Dedifferentiated amniotic fluid mesenchymal stem cell (primary cell): ENCODE data around the gene ANXA6.
"Not testable (repeated sequence)": the region's sequence is repeated elsewhere in the genome, so short reads cannot be mapped to it uniquely, and the experiment has no call there.

ENCODE experiments used
- DNase-seq: peaks from one replicate; pipeline ENCODE4 v3.0.0-alpha.2; 2016; ENCODE audit errors: extremely low spot score

Gene ANXA6

GRCh38 chr5:151181818-151182523 is 24.4 kb upstream of the ANXA6 start:
- DNase-seq, result no peak

GRCh38 chr5:151180291-151180690 is 22.7 kb upstream of the ANXA6 start:
- DNase-seq, result no peak

- DNase-seq, result no peak
Measured at GRCh38 chr5:151179489-151179840, 21.9 kb upstream of the ANXA6 start.

- no peak for DNase-seq
Measured at GRCh38 chr5:151178777-151179488, 21.4 kb upstream of the ANXA6 start.

- no peak for DNase-seq
Measured at GRCh38 chr5:151178372-151178771, 20.8 kb upstream of the ANXA6 start.

DNA sequence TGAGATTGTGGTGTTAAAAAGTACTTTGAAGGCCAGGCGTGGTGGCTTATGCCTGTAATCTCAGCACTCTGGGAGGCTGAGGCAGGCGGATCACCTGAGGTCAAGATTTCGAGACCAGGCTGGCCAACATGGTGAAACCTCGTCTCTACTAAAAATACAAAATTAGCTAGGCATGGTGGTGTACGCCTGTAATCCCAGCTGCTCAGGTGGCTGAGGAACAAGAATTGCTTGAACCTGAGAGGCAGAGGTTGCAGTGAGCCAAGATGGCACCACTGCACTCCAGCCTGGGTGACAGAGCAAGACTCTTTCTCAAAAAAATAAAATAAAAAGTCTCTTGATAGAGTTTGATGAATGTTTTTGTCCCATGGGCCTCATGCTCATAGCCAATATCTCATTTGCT is 18.7 kb upstream of the ANXA6 start:
- not testable (repeated sequence) for DNase-seq

DNA sequence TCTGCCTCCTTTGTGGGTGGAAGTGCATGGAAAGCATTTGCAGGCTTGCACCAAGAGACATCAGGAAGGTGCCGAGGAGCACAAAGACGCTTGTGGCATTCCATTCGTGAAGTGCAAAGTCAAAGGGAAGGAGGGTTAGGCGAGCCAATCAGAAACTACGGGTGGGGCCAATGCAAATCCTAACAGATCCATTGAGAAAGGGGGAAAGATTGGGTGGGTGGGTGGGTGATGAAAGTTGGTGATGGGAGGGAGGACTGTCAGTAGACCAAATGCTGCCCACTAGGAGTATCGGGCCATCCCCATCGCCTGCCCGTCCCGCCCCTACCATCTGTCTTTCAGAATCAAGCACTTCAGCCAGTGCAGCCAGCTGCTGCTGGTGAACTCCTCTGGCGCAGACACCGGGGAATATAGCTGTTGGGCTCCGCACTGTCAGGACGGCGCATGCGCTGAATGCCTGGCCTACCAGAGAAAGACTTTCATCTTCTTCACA is 17.1 kb upstream of the ANXA6 start:
- no peak for DNase-seq

GRCh38 chr5:151173711-151174611 is 16.4 kb upstream of the ANXA6 start:
- no peak for DNase-seq

DNA sequence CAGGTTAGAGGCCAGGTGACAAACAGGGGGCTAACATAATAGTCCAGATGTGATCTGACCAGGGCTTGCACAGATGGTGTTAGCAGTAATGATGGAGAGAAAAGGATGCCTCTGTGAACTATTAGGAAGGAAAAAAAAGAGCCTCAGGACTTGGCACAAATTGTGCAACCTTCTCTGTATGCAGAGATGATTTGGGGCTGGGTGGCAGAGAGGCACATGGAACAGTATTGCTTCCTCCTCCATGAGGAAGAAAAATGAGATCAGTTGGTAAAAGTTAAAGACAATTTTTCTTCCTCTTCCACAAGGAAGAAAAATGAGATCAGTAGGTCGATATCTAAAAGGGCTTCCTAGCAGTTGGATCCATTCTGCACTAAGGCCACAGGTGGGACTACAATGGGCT is 13.9 kb upstream of the ANXA6 start:
- DNase-seq, result no peak

- DNase-seq, result no peak
Measured at GRCh38 chr5:151168602-151169344, 11.2 kb upstream of the ANXA6 start.

DNA sequence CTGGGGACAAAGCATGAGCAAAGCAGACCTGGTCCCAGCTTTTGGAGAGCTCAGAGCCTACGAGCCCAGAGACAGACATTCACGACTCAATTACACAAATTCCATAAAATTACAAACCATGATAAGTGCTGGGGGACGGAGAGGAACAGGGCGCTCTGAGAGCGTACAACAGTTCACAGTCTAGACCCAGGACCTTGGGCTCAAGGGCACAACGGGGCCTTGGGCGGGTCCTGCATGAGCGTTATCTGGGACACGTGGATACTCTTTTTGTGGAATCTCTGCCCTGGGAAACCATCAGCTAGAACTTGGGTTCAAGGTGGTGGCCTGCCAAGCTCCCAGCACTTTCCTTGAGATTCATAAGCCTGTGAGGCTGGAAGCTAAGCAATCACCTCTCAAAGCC is 9.4 kb upstream of the ANXA6 start:
- no peak for DNase-seq

DNA sequence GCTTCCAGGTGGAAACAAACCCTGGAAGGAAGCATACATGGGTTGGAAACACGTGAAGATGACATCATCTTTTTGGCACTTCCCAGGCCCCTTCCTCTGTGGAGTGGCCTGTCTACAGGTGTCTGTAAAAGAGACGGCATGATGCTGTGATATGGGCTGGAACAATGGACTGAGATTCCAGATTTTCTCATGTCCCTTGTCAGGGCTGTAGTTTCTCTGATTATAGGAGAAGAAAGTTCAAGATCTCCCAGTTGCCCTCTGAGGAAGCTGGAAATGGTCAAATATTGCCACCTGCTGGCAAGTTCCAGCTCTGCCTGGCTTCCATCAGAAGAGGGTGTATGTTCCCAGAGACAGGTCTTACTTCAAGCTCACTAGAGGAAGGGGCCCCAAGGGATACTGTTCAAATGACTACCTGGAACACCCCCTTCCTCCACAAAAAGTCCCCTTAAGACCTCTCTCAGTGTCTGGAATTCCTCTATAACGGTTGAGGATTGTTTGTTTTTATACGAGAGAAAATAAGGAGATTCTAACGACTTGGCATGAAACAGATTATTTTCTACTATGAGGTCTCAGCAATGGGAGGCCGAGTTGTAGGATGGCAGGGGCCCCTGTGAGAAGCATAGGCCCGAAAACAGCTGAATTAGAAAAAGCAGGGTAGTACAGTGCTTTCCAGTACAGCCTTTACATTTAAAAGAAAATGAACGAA is 7.3 kb upstream of the ANXA6 start:
- DNase-seq, result peak; percentile 72

DNA sequence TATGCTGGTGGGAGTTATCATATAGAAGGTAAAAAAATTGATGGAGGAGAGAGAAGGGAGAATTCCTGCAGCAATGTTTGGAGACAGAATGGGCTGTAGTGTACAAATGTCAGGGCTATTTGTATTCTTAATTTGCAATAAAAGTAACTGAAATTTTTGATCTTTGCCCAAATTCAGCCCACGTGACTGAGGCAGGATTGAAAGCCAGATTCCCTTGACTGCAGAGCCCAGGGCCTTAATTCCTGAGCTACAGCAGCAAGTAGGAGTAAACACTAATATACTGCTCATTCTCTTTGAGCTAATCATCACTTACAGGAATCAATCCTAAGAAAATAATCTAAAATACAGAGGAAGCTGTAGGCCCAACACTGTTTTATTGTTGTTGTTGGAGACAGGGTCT is 5.2 kb upstream of the ANXA6 start:
- DNase-seq, result peak; percentile 39

GRCh38 chr5:151159649-151160373 is 2.2 kb upstream of the ANXA6 start:
- DNase-seq, result no peak

DNA sequence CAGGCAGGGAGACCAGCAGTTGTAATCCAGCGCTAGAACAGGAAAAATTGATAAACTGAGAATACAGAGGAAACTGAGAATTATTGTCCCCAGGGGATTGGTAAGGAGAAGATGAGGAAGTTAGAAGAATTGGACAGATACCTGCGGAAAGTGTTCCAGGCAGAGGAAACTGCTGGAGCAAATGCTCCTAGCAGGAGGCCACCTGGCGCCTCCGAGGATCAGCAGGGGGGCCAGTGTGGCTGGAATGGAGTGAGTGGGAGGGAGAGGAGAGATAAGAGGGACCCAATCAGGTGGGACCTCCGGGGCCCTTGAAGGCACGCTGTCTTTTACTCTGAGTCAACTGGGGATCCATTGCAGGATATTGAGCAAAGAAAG is 695 bp upstream of the ANXA6 start:
- no peak for DNase-seq

DNA sequence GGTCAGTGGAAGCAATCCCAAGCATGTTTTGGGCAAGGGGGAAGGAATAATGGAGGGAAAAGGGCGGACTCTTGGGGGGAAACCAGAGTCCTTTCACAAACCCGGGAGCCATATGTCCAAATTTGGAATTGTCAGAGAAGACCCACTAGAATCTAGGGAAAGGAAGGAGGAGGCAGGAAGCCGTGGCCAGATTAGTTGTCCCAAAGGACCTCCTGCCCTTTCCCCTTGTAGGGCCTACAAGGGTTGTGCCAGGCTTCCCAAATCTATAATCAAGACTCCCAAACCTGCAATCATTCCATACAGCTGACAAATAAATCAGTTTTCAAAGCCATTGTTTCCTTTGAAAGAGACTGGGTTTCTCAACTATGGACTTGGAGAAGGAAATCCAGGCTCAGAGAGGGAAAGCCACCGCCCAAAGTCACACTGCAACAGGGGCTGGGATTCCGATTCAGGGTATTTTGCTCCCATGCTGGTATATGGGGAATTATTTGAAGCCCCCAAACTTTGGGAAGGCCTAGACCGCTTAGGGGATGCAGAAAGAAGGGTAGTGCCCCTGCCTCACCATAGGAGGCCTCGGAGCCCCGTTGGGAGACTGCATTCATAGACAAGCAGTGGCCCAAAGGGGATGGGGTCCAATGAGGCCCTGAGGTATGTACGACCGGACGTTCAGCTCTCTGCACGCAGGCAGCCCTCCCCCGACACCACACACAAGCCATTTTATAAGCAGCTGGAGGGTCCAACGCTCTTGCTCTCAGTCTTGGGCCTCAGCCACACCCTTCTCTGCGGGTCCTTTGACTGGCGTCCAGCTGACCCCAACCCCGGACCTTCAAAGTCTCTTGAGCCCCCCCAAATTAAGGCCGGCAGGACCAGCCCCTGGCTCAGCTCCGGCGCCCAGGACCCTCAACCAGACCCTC is 815 bp downstream of the ANXA6 start:
- no peak for DNase-seq

DNA sequence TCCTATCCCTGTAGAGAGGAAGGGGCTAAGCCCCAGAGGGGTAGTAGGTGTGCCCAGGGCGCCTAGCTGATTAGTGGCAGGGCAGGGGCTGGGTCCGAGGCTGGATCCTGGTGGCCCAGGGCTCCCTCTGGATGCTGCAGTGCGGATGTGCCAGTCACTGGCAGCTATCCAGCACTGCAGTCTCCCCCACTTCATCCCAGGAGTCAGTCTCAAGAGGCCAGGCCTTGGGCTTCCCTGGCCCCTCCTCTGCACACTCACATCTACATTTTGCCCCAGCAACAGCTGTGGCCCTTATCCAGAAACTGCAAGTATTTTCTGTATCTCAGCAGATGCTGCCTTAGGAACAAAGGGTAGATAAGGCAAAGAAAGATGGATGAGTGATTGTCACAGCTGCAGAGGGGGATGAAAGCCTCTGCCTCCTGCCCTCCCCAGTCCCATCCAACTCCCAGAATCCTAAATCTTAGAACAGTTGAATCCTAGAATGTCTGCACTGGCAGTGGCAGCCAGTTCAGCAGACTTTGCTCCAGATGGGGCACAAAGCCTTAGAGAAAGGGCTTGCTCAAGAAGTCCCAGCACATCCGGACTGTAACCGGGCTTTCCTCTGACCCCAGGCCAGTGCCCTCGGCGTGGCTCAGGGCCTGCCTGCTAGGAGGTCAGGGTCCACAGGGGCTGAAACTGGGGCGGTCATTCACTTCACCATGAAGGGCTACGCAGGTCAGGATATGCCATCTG is 1.6 kb downstream of the ANXA6 start:
- DNase-seq, result peak; percentile 32

GRCh38 chr5:151154931-151155774 is 2.4 kb downstream of the ANXA6 start:
- no peak for DNase-seq
